Parathyroid adenoma (tissue), 2 donors: ENCODE measurements around the gene GHRHR.

Experiments used
- H2AFZ ChIP-seq: fragments of 300-600 bp; sonication (generic); one replicate; pipeline ENCODE4 v1.7.0; 2017; ENCODE audit warnings: antibody characterized with exemption, mild to moderate bottlenecking
- H3K27ac ChIP-seq: fragments of 300-600 bp; sonication (generic); one replicate; pipeline ENCODE4 v1.7.0; 2017
- H3K27me3 ChIP-seq: fragments of 300-600 bp; sonication (generic); one replicate; pipeline ENCODE4 v1.7.0; 2017; ENCODE audit warnings: low read length; ENCODE audit not compliant: control insufficient read depth, insufficient read depth
- H3K36me3 ChIP-seq: fragments of 300-600 bp; sonication (generic); one replicate; pipeline ENCODE4 v1.7.0; 2017; ENCODE audit warnings: low read length; ENCODE audit not compliant: control insufficient read depth, insufficient read depth
- H3K4me1 ChIP-seq: fragments of 300-600 bp; sonication (generic); one replicate; pipeline ENCODE4 v1.7.0; 2017; ENCODE audit warnings: control low read depth
- H3K4me2 ChIP-seq: fragments of 300-600 bp; sonication (generic); one replicate; pipeline ENCODE4 v1.7.0; 2017; ENCODE audit warnings: low read length
- H3K4me3 ChIP-seq: fragments of 300-600 bp; sonication (generic); one replicate; pipeline ENCODE4 v1.7.0; 2017; ENCODE audit warnings: low read depth, low read length
- H3K79me2 ChIP-seq: fragments of 300-600 bp; sonication (generic); one replicate; pipeline ENCODE4 v1.7.0; 2017; ENCODE audit warnings: control low read depth
- H3K9ac ChIP-seq: fragments of 300-600 bp; sonication (generic); one replicate; pipeline ENCODE4 v1.7.0; 2017; ENCODE audit warnings: mild to moderate bottlenecking
- H3K9me3 ChIP-seq: fragments of 300-600 bp; sonication (generic); one replicate; pipeline ENCODE4 v1.7.0; 2017; ENCODE audit warnings: low read length; ENCODE audit not compliant: control insufficient read depth
- TF ChIP-seq, protein P1 (sequence below): fragments of 300-600 bp; sonication (generic); IDR thresholded peaks from one replicate; pipeline ENCODE4 v1.7.0; 2017; ENCODE audit warnings: antibody characterized with exemption, mild to moderate bottlenecking
- donor health status: primary hyperparathyroidism.

The GHRHR gene

GRCh38 chr7:30973292-30973691 lies 9.5 kb downstream of the GHRHR start:
- Histone ChIP-seq H3K27ac (no peak overlapping the region), H3K4me2 (no peak overlapping the region), H3K36me3 (no peaks in the 10 kb centered on the region), H3K4me3 (no peak overlapping the region), H2AFZ (no peak overlapping the region), H3K79me2 (no peaks in the 10 kb centered on the region), H3K9me3 (no peaks in the 10 kb centered on the region), H3K27me3 (no peaks in the 10 kb centered on the region), H3K9ac (no peak overlapping the region), H3K4me1 (no peaks in the 10 kb centered on the region)
- TF ChIP-seq, protein P1, sequence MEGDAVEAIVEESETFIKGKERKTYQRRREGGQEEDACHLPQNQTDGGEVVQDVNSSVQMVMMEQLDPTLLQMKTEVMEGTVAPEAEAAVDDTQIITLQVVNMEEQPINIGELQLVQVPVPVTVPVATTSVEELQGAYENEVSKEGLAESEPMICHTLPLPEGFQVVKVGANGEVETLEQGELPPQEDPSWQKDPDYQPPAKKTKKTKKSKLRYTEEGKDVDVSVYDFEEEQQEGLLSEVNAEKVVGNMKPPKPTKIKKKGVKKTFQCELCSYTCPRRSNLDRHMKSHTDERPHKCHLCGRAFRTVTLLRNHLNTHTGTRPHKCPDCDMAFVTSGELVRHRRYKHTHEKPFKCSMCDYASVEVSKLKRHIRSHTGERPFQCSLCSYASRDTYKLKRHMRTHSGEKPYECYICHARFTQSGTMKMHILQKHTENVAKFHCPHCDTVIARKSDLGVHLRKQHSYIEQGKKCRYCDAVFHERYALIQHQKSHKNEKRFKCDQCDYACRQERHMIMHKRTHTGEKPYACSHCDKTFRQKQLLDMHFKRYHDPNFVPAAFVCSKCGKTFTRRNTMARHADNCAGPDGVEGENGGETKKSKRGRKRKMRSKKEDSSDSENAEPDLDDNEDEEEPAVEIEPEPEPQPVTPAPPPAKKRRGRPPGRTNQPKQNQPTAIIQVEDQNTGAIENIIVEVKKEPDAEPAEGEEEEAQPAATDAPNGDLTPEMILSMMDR: no peak

GRCh38 chr7:30973791-30974604 lies 10.2 kb downstream of the GHRHR start:
- Histone ChIP-seq H3K4me3 (no peak overlapping the region), H2AFZ (no peak overlapping the region), H3K79me2 (no peaks in the 10 kb centered on the region), H3K4me2 (no peak overlapping the region), H3K27ac (no peak overlapping the region), H3K27me3 (no peaks in the 10 kb centered on the region), H3K9me3 (no peaks in the 10 kb centered on the region), H3K9ac (no peak overlapping the region), H3K36me3 (no peaks in the 10 kb centered on the region), H3K4me1 (no peaks in the 10 kb centered on the region)
- TF ChIP-seq, protein P1: no peak

DNA sequence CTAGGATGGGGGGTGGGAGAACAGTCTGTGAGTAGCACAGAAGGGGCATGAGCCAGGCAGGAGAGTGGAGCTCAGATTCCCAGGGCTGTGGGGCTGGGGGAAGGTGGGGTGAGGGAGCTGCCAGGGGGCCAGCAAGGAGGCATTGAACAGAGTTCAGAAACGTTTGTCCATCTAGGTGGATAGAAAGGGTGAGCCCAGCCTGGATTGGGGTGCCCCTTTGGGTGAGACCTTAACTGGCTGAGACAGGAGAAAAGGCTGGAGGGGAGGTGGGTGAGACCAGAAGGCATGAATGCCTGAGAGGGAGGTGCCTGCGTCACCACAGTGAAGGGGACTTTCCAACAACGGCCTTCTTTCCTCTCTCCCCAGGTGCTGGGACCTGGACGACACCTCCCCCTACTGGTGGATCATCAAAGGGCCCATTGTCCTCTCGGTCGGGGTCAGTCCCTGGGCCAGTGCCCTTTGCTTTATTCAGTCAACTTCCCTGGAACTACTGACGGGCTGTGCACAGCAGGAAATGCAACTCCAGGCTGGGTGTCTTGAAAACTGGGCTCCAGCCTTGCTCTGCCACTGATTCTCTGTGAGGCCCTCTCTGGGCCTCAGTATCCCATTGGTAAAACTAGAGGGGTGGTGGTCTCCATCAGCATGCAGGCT lies 11.0 kb downstream of the GHRHR start:
- no peak overlapping the region for H3K4me3 ChIP-seq
- TF ChIP-seq, protein P1: peak; percentile 46
- H3K27me3 ChIP-seq: no peaks in the 10 kb centered on the region
- no peak overlapping the region for H2AFZ ChIP-seq
- H3K36me3 ChIP-seq: no peaks in the 10 kb centered on the region
- H3K4me2 ChIP-seq: no peak overlapping the region
- H3K27ac ChIP-seq: no peak overlapping the region
- H3K9me3 ChIP-seq: no peaks in the 10 kb centered on the region
- no peak overlapping the region for H3K9ac ChIP-seq
- no peaks in the 10 kb centered on the region for H3K79me2 ChIP-seq
- H3K4me1 ChIP-seq: no peaks in the 10 kb centered on the region

DNA sequence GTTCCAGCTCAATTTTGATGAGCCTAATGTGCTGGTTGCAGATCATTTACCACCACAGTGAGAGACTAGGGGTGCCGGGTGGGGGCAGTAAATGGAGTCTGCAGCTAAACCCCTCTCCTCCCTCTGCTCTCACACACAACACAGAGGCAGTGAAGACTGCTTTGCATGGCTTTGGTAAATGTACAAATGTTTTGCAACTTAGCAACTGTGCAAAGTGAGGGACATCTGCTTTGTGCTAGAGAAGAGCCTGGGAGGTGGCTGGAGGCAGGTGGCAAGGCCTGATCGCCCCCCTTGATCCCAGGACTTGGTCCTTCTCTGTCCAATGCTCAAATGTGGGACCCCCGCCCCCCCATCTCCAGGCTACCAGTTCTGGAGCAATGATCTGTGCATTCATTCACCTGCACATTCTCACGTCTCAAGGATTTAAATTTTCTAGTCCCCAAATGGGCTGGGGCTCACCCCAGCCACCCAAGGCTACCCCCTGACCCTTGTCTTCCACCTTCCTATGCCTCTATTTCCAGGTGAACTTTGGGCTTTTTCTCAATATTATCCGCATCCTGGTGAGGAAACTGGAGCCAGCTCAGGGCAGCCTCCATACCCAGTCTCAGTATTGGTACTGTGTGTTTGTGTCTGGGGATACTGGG lies 11.6 kb downstream of the GHRHR start:
- Histone ChIP-seq H3K9me3 (no peaks in the 10 kb centered on the region), H3K9ac (no peak overlapping the region), H3K79me2 (no peaks in the 10 kb centered on the region), H3K36me3 (no peaks in the 10 kb centered on the region), H3K4me3 (no peak overlapping the region), H2AFZ (no peak overlapping the region), H3K27ac (no peak overlapping the region), H3K4me2 (no peak overlapping the region), H3K27me3 (no peaks in the 10 kb centered on the region), H3K4me1 (no peaks in the 10 kb centered on the region)
- TF ChIP-seq, protein P1: no peak
